PC-3 (cell line): ENCODE results near the gene AKAP6.

Experiments used
- EZH2 ChIP-seq: fragments of 300-600 bp; sonication (generic); IDR thresholded peaks from one replicate; pipeline ENCODE4 v1.6.1; 2017; ENCODE audit warnings: antibody characterized with exemption, mild to moderate bottlenecking, low read length; ENCODE audit not compliant: unreplicated experiment
- EZH2phosphoT487 ChIP-seq: fragments of 300-600 bp; sonication (generic); IDR thresholded peaks from 2 replicates; pipeline ENCODE4 v1.6.1; 2018; ENCODE audit warnings: mild to moderate bottlenecking, antibody characterized with exemption, low read length, borderline replicate concordance
- TF ChIP-seq, protein P1 (sequence below): fragments of 300-600 bp; sonication (generic); conservative IDR thresholded peaks from 2 replicates; pipeline ENCODE4 v1.5.1; 2017; ENCODE audit warnings: antibody characterized with exemption, low read depth, mild to moderate bottlenecking, low read length

DNA sequence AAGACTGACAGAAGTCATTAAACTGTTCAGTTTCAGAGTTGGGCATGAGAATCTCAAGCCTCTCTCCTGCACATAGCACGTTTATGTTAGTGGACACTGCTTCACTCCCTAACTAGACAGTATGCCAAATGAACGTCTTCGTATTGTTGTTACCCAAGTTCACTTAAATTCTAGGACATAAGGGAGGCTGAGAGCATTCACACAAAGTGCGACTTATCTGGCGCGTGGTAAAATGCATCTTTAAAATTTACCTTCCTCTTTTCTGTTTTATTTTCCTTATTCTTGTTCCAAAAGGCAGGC is 166.3 kb downstream of the AKAP6 start:
- TF ChIP-seq, protein P1, sequence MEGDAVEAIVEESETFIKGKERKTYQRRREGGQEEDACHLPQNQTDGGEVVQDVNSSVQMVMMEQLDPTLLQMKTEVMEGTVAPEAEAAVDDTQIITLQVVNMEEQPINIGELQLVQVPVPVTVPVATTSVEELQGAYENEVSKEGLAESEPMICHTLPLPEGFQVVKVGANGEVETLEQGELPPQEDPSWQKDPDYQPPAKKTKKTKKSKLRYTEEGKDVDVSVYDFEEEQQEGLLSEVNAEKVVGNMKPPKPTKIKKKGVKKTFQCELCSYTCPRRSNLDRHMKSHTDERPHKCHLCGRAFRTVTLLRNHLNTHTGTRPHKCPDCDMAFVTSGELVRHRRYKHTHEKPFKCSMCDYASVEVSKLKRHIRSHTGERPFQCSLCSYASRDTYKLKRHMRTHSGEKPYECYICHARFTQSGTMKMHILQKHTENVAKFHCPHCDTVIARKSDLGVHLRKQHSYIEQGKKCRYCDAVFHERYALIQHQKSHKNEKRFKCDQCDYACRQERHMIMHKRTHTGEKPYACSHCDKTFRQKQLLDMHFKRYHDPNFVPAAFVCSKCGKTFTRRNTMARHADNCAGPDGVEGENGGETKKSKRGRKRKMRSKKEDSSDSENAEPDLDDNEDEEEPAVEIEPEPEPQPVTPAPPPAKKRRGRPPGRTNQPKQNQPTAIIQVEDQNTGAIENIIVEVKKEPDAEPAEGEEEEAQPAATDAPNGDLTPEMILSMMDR: no peak
- TF ChIP-seq EZH2 (no peak), EZH2phosphoT487 (no peak)
